HCT116 (cell line): ENCODE results near the gene PRR15L. TPM values are rescaled to one million over a fixed set of nuclear protein-coding genes. Genes with fewer than 3 reads are reported as not detected.
"Not testable (repeated sequence)": the region's sequence is repeated elsewhere in the genome, so short reads cannot be mapped to it uniquely, and the experiment has no call there.

Experiments
- ATAC-seq: fragments of 200-7000 bp; cut with Tn5 transposase; 2 replicates; pipeline ENCODE4 v1.9.1; 2020; ENCODE audit warnings: mild to moderate bottlenecking, moderate library complexity
- BruUV-seq: library from RNA; stranded (reverse); fragments of 400-500 nt; replicated peaks from 2 replicates; lab custom pipeline; 2021; lab: Mats Ljungman, UMichigan
- CTCF ChIA-PET: fragments of 300-600 bp; sonication (Branson Sonifier 250); formaldehyde crosslinking; loops from one replicate; lab custom pipeline; 2021; ENCODE audit warnings: antibody characterized with exemption; lab: Charles Lee
- POLR2A ChIA-PET: fragments of 300-600, 350-600 bp; sonication (Branson Sonifier 250); formaldehyde crosslinking; loops from one replicate; lab custom pipeline; 2021; ENCODE audit warnings: antibody characterized with exemption; lab: Charles Lee
- RAD21 ChIA-PET, 2 experiments: fragments of 300-600 bp; sonication (Branson Sonifier 250); formaldehyde crosslinking; loops; one replicate each; lab custom pipeline; 2023; ENCODE audit warnings: low total read pairs in 2 of 2; ENCODE audit not compliant: uncharacterized antibody in 2 of 2, unreplicated experiment in 2 of 2, low non-redundant PET in 1 of 2; lab: Charles Lee
- DNase-seq: peaks from one replicate; pipeline ENCODE4 v3.0.0-alpha.2; 2010; ENCODE audit warnings: low read depth, low spot score
- H2AFZ ChIP-seq: fragments of 200-600 bp; shearing (Covaris generic), sonication (generic); 2 replicates; pipeline ENCODE4 v1.6.1; 2017; ENCODE audit warnings: low read depth, mixed run types, mixed read lengths, antibody characterized with exemption, low read length; ENCODE audit not compliant: poor library complexity, severe bottlenecking
- H3K27ac ChIP-seq: 2 replicates; pipeline ENCODE4 v1.5.1; 2012; ENCODE audit warnings: low read depth, low read length
- H3K27me3 ChIP-seq: fragments of 200-600 bp; sonication (generic); 2 replicates; pipeline ENCODE4 v1.6.1; 2016; ENCODE audit warnings: mixed run types, low read length, mixed read lengths; ENCODE audit not compliant: insufficient read depth
- H3K36me3 ChIP-seq, 2 experiments: fragments of 200-500 bp in 1 of 2; fragments of 200-600 bp in 1 of 2; sonication (Bioruptor generic) in 1 of 2; sonication (generic) in 1 of 2; 2 replicates each; pipeline versions ENCODE4 v1.5.1 to v1.6.1; 2014 to 2016; ENCODE audit warnings: low read length in 2 of 2, inconsistent platforms in 1 of 2, mixed read lengths in 1 of 2, mixed run types in 1 of 2; ENCODE audit not compliant: insufficient read depth in 2 of 2, control insufficient read depth in 1 of 2
- H3K4me1 ChIP-seq, 2 experiments: fragments of 200-600 bp in 1 of 2; sonication (generic) in 1 of 2; 2 replicates each; pipeline versions ENCODE4 v1.5.1 to v1.6.1; 2012 to 2017; ENCODE audit warnings: low read length in 2 of 2, inconsistent platforms in 1 of 2, mild to moderate bottlenecking in 1 of 2, mixed read lengths in 1 of 2, mixed run types in 1 of 2, moderate library complexity in 1 of 2; ENCODE audit not compliant: insufficient read depth in 2 of 2, control insufficient read depth in 1 of 2
- H3K4me2 ChIP-seq: fragments of 200-600 bp; sonication (generic); 2 replicates; pipeline ENCODE4 v1.6.1; 2017; ENCODE audit warnings: mixed run types, low read length, mixed read lengths
- H3K4me3 ChIP-seq, 2 experiments: fragments of 200-600 bp in 1 of 2; sonication (generic) in 1 of 2; replicated peaks in 1 of 2; 2 replicates each; pipeline ENCODE4 v1.5.1; 2011 to 2016; ENCODE audit warnings: low read length in 2 of 2, control low read depth in 1 of 2, low read depth in 1 of 2, mild to moderate bottlenecking in 1 of 2, mixed read lengths in 1 of 2, mixed run types in 1 of 2
- H3K79me2 ChIP-seq: fragments of 200-600 bp; sonication (generic); 2 replicates; pipeline ENCODE4 v1.6.1; 2017; ENCODE audit warnings: mild to moderate bottlenecking, mixed run types, low read length, moderate library complexity, mixed read lengths; ENCODE audit not compliant: insufficient read depth
- H3K9ac ChIP-seq: fragments of 200-600 bp; sonication (generic); 2 replicates; pipeline ENCODE4 v1.6.1; 2016; ENCODE audit warnings: low read length, mixed read lengths
- H3K9me2 ChIP-seq: fragments of 200-600 bp; sonication (generic), shearing (Covaris generic); 2 replicates; pipeline ENCODE4 v1.6.1; 2017; ENCODE audit warnings: mixed run types, mild to moderate bottlenecking, moderate library complexity; ENCODE audit not compliant: insufficient read depth
- H3K9me3 ChIP-seq, 2 experiments: fragments of 200-500 bp in 1 of 2; fragments of 200-600 bp in 1 of 2; sonication (Bioruptor generic) in 1 of 2; sonication (generic) in 1 of 2; 2 replicates each; pipeline ENCODE4 v1.6.1; 2014 to 2017; ENCODE audit warnings: low read length in 2 of 2, mixed read lengths in 2 of 2, inconsistent platforms in 1 of 2, low read depth in 1 of 2, mild to moderate bottlenecking in 1 of 2, mixed run types in 1 of 2, moderate library complexity in 1 of 2; ENCODE audit not compliant: control insufficient read depth in 1 of 2, insufficient read depth in 1 of 2
- H4K20me1 ChIP-seq: fragments of 200-600 bp; sonication (generic), shearing (Covaris generic); 2 replicates; pipeline ENCODE4 v1.6.1; 2017; ENCODE audit warnings: mixed run types, mild to moderate bottlenecking, moderate library complexity; ENCODE audit not compliant: insufficient read depth
- EGR1 ChIP-seq: IDR thresholded peaks from 2 replicates; pipeline ENCODE4 v1.6.1; 2012; ENCODE audit warnings: low read depth
- ELF1 ChIP-seq: IDR thresholded peaks from 2 replicates; pipeline ENCODE4 v1.6.1; 2012; ENCODE audit warnings: low read depth, borderline replicate concordance
- FOSL1 ChIP-seq: IDR thresholded peaks from 2 replicates; pipeline ENCODE4 v1.6.1; 2012; ENCODE audit warnings: low read depth
- JUND ChIP-seq: IDR thresholded peaks from 2 replicates; pipeline ENCODE4 v1.6.1; 2012
- SRF ChIP-seq: IDR thresholded peaks from 2 replicates; pipeline ENCODE4 v1.6.1; 2012; ENCODE audit warnings: low read depth
- intact Hi-C: fragments of 100-400 bp; cut with micrococcal nuclease; formaldehyde crosslinking; loops from 2 replicates; pipeline ENCODE4 v1.10.0; 2022
- total RNA-seq: library from RNA; stranded (reverse); gene quantifications from one replicate; pipeline ENCODE4 v1.2.1, GENCODE V29; 2021; ENCODE audit not compliant: unreplicated experiment
- TF ChIP-seq, protein P1 (sequence below): IDR thresholded peaks from 2 replicates; pipeline ENCODE4 v1.6.1; 2011; ENCODE audit warnings: mild to moderate bottlenecking, low read length, moderate library complexity; ENCODE audit not compliant: insufficient replicate concordance; ENCODE audit errors: extremely low read depth

Gene PRR15L
- total RNA-seq, 1 experiment from 2014 or later: 0.34 TPM

DNA sequence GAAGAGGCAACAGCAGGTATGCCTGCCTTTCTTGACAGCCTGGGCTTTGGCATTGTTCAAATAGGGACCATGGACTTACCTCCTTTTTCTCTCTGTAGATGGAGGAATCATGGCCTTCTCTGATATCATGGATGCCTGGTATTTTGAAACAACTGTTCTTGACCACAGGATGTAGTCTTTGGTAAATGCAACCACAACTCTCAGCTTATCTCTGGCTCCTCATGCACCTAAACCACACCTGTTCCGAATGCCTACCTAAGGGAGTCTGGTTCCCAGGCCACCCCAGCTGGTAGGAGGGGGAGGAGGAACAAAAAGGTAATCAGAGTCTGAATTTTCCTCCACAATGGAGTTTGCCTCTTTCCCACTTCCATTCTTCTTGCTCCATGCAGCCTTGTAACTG is 32.0 kb upstream of the PRR15L start:
- TF ChIP-seq SRF (no peak), ELF1 (no peak), EGR1 (no peak), FOSL1 (no peak)
- H3K79me2 ChIP-seq: no peaks in the 10 kb centered on the region
- RAD21 ChIA-PET: no interaction called here
- BruUV-seq: no TSS peak
- no peak overlapping the region for H3K4me3 ChIP-seq
- no peaks in the 10 kb centered on the region for H3K27me3 ChIP-seq
- POLR2A ChIA-PET: no interaction called here
- H3K36me3 ChIP-seq: no peaks in the 10 kb centered on the region
- no peak overlapping the region for H3K4me2 ChIP-seq
- H3K9me3 ChIP-seq: no peaks in the 10 kb centered on the region
- H4K20me1 ChIP-seq: no peaks in the 10 kb centered on the region
- no peaks in the 10 kb centered on the region for H3K4me1 ChIP-seq
- CTCF ChIA-PET: interaction anchor here (1.3 kb wide), 1 partner anchor 19 kb away, joined by 4 read pairs; the partner anchor contains the start of gene CDK5RAP3
- H2AFZ ChIP-seq: no peak overlapping the region
- H3K27ac ChIP-seq: no peak overlapping the region
- ATAC-seq (no peak), DNase-seq (no peak)
- H3K9me2 ChIP-seq: no peaks in the 10 kb centered on the region
- H3K9ac ChIP-seq: no peak overlapping the region
- intact Hi-C loops: no loop called here

DNA sequence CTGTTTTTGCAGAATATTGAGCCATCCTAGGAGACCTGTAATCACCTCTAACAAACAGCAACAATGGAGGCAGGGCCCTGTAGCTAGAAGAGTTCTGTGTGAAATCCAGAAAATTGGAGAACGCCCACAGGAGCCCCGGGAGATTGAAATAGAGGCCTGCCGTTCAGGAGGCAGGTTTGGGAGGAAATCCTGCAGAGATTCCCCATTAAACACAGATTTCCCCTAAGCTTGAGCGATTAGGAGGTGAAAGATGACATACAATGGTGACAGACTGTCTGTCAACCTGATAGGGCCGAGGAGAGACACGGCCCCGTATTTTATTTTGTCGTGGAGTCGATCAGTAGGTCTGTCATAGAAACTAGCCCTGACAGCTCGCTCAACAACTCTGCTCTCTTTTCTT is 31.5 kb upstream of the PRR15L start:
- intact Hi-C loops: no loop called here
- POLR2A ChIA-PET: no interaction called here
- BruUV-seq: no TSS peak
- CTCF ChIA-PET: interaction anchor here (1.3 kb wide), 1 partner anchor 18 kb away, joined by 4 read pairs; the partner anchor contains the start of gene CDK5RAP3
- TF ChIP-seq, protein P1, sequence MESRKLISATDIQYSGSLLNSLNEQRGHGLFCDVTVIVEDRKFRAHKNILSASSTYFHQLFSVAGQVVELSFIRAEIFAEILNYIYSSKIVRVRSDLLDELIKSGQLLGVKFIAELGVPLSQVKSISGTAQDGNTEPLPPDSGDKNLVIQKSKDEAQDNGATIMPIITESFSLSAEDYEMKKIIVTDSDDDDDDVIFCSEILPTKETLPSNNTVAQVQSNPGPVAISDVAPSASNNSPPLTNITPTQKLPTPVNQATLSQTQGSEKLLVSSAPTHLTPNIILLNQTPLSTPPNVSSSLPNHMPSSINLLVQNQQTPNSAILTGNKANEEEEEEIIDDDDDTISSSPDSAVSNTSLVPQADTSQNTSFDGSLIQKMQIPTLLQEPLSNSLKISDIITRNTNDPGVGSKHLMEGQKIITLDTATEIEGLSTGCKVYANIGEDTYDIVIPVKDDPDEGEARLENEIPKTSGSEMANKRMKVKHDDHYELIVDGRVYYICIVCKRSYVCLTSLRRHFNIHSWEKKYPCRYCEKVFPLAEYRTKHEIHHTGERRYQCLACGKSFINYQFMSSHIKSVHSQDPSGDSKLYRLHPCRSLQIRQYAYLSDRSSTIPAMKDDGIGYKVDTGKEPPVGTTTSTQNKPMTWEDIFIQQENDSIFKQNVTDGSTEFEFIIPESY: no peak
- no peak for TF ChIP-seq SRF
- no peak for TF ChIP-seq JUND
- Histone ChIP-seq H3K79me2 (no peaks in the 10 kb centered on the region), H3K36me3 (peaks cover 0 to 4% of the 10 kb centered on the region in 2 experiments; a peak in 2 of 4 replicates), H3K4me1 (no peaks in the 10 kb centered on the region), H2AFZ (no peak overlapping the region), H3K9me2 (no peaks in the 10 kb centered on the region), H4K20me1 (no peaks in the 10 kb centered on the region), H3K27ac (no peak overlapping the region), H3K4me2 (no peak overlapping the region), H3K27me3 (no peaks in the 10 kb centered on the region), H3K9me3 (no peaks in the 10 kb centered on the region), H3K4me3 (no peak overlapping the region), H3K9ac (no peak overlapping the region)
- DNase-seq: no peak
- RAD21 ChIA-PET: no interaction called here
- no peak for ATAC-seq

DNA sequence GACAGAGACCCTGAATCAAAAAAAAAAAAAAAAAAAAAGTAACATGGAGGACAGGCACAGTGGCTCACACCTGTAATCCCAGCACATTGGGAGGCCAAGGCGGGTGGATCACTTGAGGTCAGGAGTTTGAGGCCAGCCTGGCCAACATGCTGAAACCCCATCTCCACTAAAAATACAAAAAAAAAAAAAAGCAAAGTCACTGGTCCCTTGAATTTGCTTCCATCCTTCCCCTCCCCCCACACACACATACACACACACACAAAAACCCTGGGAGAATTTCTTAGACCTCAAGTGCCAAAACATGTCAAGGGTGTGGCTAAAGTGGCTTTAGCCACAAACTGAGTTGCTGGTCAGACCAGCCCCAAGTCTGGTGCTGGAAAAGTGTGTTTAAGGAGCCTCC is 30.8 kb upstream of the PRR15L start:
- DNase-seq, H3K9ac ChIP-seq, H3K9me2 ChIP-seq, H3K4me1 ChIP-seq, BruUV-seq, H3K27ac ChIP-seq, H3K4me3 ChIP-seq, H3K79me2 ChIP-seq, H3K4me2 ChIP-seq, RAD21 ChIA-PET, H2AFZ ChIP-seq, ATAC-seq, H4K20me1 ChIP-seq, H3K27me3 ChIP-seq, H3K9me3 ChIP-seq, intact Hi-C loops, H3K36me3 ChIP-seq, CTCF ChIA-PET, POLR2A ChIA-PET: not testable (repeated sequence)
